HG03460 (cell line): ENCODE data around the gene NECTIN1.

Source experiments
- ATAC-seq: cut with Tn5 transposase; IDR thresholded peaks from one replicate; pipeline ENCODE4 v1.9.1; 2021; ENCODE audit not compliant: unreplicated experiment

Gene NECTIN1

DNA sequence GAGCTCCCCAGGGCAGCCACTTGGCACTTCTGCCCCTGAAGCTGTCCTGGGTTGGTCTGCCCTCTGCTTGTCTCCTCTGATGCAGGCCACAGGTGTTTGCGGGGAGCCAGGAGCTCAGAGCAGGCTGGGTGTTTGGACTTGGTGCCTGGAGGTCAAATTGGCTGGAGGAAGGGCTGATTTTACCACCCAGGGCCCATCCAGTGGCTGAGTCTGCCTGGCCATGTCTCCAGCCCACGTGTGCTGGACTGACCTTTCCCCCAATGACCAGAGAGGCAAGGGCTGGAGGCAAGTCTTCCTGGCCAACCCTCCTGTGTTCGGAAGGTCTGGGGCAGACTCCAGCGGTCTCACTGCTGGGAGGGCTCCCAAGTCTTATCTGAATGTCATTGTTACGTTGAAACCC, 84.0 kb downstream of the NECTIN1 start:
- ATAC-seq: no peak

DNA sequence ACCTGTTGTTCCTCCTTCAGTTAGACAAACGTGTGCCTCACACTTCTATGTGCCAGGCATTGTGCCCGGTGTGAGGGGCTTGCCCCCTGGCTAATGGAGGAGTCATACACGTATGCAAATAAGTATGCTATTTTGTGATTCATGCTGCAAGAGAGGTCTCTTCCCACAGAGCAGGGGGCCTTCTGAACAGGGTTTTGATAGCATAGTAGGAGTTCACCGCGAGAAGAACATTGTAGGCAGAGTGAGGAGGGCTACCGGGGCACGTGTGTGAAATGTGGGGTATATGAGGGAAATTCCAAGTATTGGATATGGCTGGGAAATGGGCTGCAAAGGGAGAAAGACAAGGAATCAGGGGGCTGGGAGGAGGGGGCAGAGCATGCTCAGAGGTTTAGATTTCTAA, 84.5 kb downstream of the NECTIN1 start:
- no peak for ATAC-seq

DNA sequence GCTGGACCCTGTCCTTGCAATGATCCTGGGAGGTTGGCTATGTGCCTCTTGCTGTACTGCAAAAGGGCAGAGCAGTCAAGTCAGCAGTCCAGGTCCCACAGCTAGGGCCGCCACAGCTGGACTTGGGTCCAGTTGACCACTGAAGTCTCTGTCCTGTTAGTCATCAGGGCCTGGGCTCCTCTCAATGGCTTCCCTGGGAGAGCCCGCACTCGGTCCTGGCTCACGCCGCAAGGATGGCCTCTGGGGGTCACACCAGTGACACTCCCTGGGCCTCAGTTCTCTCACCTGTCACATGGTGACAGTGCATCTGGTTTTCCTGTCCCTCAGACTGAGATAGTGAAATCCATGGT, 85.1 kb downstream of the NECTIN1 start:
- no peak for ATAC-seq

DNA sequence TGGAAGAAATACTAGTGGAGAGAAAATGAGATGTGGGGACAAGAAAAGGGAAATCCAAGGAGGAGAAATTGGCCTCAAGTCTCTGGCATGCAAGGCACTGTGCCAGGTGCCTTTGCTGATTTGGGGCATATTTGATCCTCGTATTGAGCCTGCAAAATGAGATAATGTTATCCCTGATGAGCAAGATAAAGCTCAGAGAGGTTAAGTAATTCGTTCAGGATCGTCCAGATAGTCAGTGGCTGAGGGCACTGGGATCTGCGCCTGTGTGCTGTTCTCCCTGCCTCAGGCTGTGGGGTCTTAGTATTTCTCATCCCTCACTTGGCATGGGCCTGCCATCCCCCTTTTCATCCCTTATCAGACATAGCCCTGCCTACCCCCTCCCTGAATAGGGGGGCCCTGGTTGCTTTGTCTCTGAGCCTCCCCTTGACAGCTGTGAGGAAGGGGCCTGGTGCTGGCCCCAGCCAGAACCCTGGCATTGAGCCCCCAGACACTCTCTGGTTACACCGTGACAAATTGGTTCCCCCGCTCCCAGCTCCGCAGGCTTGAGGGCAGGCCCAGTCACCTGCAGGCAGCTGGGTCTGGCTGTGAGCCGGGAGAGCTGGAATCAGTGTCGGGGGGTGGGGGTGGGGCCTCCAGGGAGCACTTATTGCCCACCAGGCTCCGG, 85.7 kb downstream of the NECTIN1 start:
- no peak for ATAC-seq

DNA sequence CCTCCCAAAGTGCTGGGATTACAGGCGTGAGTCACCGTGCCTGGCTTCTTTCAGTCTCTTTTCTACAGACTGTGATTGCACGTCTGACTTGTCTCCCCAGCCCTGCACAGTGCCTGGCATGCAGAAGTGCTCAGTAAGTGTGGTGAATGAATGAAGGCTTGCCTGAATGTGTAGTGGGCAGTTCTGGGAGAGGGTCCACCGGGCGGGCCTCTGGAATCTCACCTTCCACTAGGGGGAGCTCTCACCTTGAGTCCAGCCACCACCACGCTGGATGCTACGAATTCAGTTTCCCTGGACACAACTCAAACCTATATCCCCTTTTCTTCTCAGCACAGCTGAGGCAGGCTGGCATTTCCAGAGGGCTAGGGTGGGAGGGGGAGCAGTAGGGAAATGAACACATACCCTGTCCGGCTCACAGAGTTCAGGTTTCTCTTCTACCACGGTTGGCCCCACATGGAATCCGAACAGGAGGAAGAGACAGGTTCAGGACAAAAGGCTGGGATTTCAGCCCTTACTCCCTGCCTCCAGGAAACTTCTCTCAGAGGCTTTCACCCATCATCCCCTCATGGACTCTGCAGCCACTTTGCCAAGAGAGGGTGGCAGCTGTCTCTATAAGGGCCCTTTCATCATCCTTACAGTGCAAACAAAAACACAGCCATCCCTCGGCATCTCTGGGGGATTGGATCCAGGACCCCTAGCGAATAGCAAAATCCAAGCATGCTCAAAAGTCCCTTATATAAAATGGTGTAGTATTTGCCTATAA, 86.8 kb downstream of the NECTIN1 start:
- ATAC-seq: no peak

DNA sequence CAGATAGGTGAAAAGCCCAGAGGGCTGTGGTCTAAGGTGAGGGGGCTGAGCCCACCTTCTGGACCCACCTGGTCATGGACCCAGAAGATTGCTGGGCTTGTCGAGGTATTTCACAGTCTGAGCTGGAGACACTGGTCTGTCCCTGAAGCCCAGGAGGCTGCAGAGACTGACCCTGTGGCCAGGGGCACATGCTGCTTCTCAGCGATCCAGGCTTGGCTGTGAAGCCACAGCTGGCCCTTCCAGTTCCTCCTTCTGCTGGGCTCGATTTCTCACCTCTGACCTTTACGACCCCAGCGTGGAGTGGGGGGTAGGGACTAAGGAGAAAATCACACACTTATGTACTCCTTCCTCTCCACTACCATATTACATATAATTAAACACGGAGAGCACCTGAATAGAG, 88.5 kb downstream of the NECTIN1 start:
- no peak for ATAC-seq

DNA sequence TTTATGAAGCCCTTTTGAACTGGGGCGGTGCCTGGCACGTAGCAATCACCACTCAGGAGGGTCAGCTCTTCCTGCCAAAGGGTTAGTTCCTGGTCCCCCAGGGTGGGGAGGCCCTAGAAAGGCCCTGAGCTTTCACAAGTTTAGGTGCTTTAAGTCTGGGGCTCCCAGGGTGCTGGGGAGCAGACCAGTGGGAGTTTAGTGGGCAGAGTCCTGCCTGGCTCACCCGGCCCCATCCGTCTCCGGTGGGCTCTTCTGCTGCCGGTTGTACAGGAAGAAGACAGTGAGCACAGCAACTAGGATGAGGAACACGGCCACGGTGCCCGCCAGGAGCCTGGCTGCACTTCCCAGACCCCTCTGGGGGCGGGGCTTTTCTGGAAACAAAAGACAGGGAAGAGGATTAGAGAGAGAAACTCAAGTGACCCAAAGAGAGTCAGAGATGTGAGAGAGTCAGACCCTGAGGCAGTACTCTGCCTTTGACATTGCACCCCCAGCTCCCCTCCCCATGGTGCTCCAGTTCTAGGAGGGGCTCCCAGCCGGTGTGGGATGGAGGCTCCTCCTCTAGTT, 89.3 kb downstream of the NECTIN1 start:
- ATAC-seq: no peak

DNA sequence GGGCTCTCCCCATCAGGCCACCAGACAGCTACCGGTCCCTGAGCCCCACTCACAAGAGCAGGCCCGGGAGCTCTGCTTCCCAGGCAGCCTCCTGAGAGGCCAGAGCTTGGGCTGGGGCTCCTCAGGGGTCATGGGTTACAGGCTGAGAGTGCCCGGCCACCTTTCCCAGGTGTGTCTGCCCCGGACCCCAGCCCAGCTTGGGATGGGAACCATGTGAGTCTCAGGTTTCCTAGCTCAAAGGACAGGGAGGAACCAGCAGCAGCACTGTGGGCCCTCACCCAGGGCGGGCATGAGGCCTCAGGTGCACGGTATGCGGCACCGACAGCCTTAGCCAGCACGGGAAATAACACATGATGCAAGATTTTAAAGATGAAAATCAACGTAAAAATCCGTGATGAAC, 90.1 kb downstream of the NECTIN1 start:
- ATAC-seq: no peak

DNA sequence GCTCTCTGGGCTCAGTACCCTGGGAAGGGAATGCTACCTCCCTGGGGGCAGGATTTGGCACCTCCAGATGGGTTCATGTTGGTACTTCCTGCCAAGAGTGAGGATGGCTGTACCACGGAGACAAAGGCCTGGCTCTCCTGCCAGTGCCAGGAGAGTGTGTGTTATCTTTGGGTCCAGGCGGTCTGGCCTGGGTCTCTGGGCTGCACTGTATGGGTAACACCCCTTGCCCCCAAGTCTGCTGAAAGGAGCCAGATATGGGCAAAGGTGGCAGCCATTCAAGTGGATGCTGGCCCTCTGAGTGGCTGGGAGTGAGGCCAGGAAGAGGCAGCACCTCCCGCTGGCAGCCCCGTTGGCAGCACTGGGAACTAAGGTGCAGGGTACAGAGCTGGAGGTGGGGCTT, 91.5 kb downstream of the NECTIN1 start:
- ATAC-seq: no peak

DNA sequence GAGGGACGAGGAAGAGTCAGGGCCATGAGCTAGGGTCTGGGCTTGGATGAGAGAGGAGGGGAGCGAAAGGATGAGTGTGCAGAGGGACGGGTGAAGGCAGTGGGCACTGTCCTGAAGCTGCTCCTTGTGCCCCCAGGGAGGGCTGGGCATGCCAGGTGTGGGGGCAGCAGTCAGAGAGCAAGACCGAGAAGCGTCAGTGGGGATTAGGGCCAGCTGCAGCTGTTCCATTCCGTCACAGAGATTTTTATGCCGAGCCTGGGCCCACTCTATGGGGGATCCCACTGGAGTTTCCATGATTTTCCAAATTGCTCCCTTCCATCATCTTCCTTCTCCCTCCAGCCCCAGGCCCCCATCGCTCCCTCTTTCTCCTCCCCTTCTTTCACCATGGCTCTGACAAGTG, 93.2 kb downstream of the NECTIN1 start:
- ATAC-seq: no peak

DNA sequence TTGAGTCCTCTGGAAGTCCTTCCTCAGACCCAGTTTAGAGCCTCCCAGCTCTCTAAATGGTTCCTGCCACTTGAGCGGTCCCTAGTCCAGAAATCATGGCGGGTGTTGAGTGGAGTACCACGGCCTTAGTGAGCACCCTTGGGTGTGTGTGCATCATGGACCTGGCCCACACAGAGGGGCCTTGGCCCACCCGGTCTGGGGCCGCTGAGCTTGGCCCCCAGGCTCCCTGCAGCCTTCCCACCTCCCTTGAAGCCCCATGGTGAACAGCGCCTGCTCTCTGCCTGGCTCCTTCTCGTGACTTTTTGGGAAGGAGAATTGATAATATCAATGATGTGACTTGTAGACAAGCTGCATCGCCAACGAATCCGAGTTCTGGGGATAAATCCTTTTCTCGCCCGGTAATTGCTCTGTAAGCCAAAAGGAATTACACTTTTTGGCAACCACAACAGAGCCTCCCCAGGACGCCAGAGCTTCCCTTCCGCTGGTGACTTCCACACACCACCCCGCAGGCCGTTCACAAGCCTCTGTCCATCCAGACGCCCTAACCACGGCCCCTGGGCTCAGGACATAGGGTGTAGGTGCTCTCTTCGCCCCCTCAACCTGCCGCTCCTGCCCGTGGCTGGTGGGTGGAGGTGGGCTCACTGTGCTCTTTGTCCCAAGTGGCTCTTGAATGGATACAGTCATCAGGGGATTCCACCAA, 93.8 kb downstream of the NECTIN1 start:
- no peak for ATAC-seq

DNA sequence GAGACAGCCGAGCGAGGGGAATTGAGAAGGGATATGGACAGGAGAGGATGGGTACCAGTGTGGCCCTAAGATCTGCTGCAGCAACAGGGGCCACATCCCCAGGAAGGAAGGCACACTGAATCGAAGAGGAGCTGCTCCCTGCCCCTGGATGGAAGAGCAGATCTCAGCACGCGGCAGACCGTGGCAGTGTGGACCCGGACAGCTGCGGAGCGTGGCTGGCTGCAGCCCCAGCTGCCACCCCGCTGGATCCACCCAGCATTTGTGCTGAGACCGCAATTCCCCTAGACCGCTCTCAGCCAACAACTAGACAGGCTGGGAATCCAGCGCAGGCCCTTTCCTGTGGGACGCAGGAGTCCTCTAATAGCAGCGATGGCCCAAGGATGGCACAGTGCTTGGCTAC, 94.7 kb downstream of the NECTIN1 start:
- no peak for ATAC-seq

DNA sequence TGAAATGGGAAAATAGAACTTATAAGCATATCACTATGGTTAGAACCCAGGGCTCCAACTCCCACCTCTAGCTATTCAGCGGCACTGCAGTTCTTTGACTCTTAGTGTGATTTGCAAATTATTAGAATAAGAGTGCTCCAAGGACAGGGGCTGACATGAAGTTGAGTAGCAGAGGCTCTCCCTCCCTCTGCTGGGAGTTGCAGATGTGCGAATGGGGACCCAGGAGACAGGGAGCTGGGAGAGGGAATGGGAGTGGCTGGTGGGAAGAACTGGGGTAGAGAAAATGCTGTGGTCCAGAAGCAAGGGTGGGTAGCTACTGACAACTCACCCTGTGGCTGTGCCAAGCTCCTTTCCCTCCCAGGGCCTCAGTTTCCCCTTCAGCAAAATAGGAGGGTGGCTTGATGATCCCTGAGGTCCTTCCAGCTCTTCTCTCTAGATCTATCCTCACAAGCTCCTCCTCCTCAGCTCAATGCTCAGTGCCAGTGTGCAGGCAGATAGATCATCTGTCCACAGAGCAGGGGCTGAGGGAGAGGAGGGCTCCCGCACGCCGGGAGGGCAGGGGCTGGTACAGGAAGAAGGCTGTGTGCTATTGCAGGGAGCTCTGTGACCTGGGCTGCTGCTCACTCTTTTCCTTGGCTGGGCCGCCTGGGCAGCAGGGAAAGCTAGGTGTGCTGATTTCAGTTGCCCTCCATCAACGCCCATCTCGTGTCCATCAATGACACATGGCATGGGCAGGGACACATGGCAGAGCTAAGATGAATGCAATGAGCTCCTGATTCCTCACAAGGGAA, 99.0 kb downstream of the NECTIN1 start:
- no peak for ATAC-seq

DNA sequence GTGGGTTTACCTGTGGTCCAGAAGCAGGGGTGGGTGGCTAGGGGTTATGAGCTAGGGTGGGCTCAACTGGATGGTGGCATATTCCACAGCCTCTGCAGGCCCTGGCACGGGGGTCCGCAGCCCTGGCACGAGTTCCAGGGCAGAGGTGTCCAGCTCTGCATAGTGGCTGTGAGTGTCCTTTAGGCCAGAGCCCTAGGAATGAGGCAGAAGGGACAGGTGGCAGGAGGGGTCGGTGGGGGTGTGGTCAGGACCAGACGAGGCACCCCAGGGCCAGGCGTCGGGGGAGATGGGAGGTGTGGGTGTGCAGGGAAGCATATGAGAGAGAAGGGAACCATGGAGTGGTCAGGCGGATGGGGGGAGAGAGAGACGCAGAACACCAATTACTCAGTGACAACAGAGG, 99.9 kb downstream of the NECTIN1 start:
- no peak for ATAC-seq

DNA sequence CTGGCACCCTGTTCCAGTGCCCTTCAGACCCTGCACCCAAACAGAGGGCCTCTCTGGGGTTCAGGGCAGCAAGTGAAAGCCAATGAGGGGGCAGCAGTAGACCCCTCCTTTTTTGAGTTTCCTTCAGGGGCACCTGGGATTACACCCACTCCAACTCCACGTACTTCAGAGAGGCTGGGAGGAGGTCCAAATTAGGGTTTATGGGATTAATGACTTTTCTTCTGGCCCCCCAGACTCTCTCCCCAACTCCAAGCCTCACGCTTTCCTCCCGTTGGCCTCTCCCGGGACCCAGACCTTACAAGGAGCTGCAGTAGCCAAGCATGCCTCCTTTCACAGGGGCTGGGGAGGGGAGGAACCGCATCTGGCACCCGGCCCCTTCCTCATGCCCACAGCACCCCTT, 101.7 kb downstream of the NECTIN1 start:
- no peak for ATAC-seq

DNA sequence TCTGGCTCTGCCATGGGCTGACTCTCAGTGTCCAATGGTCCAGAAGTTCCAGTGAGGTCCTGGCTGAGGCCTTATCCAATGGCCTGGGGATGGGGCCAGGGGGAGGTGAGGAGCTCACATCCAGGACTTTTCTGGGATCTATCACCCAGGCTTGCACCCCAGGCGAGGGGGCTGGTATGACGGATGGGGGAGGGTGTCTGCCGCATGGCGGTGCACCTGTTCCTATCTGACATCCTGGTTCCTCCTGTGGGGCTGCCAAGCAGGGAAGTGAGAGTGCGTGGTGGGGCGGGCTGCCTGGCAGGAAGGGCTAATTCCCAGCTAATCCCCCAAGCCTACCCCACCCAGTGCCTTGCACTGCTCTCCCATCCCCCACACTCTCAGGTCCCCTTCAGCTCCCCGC, 102.1 kb downstream of the NECTIN1 start:
- no peak for ATAC-seq

DNA sequence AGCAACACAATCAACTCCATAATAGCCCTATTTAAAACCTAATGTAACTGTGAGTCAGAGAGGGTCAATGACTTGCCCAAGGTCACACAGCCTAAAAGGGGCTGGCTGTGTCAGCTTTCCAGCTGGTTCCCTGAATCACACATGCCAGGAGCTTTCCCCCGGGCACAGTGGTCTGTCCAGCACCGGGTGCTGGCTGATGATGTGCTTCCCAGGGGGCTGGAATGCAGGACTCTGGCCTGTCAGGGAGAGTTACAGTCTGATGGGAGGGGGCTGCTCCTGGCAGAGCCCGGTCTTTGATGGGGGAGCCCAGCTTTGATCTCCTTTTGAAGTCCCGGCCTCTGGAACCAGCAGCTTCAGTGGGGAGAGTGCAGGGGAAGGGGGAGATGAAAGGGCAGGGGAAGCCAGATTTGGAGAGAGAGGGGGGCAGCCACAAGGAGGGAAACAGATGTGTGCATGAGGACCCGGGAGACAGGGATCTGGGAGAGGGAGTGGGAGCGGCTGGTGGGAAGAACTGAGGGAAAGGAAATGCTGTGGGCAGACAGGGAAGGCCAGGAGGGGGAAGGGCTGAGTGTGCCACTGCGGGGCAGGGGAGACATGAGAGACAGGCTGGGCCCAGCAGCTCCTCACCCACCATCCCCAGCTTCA, 102.7 kb downstream of the NECTIN1 start:
- no peak for ATAC-seq

DNA sequence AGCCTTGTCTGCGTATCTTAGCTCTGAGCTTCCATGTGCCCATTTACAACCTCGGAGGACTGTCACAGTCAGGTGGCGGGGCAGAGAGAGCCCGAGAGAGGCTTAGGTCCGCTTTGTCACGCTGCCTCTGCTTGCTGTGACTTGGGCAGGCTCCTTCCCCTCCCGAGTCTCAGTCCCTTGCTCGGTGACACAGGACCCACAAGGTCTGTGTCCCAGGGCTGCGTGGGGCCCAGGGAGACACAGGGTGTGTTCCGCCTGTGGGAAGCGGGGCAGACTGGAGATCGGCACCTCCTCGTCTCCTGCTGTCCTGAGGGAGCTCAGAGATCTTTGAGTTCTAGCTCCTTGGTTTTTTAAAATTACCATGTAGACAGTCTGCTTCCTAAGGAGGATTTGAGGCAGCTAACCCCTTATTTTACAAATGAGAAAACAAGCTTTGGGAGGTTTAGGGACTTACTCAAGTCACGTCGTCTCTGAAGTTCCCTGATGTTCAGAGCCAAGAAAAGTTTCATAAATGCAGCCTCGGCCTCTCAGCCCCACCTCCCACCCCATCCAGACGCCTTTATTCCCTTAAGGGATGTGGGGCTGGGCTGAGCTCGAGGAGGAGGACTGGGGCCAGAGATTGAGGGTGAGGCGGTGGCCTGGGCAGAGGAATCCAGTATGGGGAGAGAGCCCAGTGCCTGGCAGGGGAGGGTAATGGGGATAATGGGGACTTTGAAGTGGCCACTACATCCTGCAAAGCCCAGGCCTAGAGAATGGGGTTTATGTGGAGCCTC, 103.6 kb downstream of the NECTIN1 start:
- no peak for ATAC-seq

DNA sequence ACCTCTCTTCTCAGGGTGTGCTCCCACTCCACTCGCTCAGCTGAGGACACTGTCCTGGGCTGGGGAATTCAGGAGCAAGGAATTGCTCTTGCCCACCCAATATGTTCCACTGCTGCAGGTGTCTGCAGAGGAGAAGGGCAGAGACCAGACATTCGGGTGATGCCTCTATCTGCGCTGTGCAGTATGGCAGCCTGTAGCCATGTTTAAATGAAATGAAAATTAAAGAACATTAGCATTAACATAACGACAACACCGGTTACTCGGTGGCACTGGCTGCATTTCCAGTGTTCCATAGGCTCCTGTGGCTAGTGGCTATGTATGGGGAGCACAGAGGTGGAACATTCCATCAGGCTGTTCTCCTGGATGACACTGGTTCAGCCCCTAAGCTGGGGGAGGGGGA, 104.4 kb downstream of the NECTIN1 start:
- ATAC-seq: no peak

DNA sequence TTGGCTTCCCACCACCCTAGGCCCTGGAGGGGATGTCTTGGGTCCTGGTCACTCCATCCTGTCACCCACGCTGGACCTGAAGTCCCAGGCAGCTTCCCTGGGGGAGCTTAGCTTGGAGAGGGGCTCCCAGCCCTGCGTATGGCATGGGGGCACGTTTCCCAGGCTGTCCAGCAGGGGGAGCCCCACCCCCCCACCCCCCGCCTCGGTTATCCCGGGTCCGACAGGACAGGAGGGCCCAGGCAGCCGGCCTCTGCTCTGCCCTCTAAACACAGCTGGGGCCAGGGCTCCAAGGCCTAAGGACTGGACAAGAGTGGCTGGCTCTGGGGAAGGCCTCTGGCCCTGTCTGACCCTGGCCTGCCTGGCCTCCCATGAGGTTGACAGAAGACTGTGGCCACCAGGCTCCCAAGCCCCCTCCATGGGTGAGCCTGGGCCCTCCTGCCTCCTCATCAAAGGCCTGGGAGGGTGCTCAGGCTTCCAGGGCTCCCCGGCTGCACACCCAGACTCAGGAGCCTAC, 104.8 kb downstream of the NECTIN1 start:
- no peak for ATAC-seq
